ENCODE results near the gene CACNA2D4. TPM values are rescaled to one million over a fixed set of nuclear protein-coding genes. Genes with fewer than 3 reads are reported as not detected.

The CACNA2D4 gene
- total and polyA plus RNA-seq, 8 donors = 0.60 to 3.1 (median 2.0) TPM

DNA sequence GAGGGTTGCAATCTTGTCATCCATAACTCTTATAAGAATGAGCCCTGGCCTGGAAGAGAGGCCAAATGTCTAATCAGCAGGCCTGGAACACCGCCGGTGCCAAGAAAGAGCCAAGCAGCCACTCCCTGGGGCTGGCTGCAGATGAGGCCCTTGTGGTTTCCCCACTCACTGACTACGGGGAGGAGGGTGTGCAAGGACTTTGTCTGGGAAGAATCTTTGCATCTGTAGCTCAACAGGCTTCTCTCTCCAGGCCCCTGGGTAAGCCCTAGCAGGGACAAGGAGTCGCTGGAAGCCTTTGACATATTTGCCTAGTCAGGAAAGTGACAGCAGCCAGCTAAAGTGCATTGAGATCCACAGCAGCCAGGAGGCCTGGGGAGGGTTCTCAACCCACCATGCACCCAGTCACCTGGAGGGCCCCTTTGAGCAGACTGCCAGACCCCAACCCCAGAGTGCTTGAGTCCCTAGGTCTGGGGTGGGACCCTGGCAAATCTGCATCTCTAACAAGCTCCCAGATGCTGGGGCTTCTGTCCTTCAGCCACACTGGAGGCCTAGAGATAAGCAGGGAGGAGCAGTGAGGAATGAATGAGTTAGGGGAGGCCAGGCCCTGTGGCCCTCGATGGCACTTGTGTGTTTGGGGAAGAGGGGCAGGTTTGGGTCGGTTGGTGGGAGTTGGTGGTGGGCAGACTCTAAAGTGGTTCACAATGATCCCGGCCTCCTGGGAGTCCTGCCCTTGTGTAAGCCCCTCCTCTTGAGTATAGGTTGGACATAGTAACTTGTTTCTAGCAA lies 112.0 kb downstream of the CACNA2D4 start:
- Histone ChIP-seq H3K9me3 (no peaks in the 10 kb centered on the region), H3K27me3 (no peaks in the 10 kb centered on the region), H3K4me1 (no peaks in the 10 kb centered on the region), H3K36me3 (no peaks in the 10 kb centered on the region), H3K4me3 (no peak overlapping the region), H3K27ac (no peak overlapping the region)
- ATAC-seq = no peak
- TF ChIP-seq, protein P1, sequence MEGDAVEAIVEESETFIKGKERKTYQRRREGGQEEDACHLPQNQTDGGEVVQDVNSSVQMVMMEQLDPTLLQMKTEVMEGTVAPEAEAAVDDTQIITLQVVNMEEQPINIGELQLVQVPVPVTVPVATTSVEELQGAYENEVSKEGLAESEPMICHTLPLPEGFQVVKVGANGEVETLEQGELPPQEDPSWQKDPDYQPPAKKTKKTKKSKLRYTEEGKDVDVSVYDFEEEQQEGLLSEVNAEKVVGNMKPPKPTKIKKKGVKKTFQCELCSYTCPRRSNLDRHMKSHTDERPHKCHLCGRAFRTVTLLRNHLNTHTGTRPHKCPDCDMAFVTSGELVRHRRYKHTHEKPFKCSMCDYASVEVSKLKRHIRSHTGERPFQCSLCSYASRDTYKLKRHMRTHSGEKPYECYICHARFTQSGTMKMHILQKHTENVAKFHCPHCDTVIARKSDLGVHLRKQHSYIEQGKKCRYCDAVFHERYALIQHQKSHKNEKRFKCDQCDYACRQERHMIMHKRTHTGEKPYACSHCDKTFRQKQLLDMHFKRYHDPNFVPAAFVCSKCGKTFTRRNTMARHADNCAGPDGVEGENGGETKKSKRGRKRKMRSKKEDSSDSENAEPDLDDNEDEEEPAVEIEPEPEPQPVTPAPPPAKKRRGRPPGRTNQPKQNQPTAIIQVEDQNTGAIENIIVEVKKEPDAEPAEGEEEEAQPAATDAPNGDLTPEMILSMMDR (IDR thresholded peaks at IDR 0.05) = no peak
- intact Hi-C loops (cut with DNase I) = loop anchor here in 2 of 3 donors (5.0 to 10.0 kb wide), 3 partner anchors 118 to 228 kb away; no protein-coding TSS in a partner anchor
- 63 to 65% methylated on average over 7 of the region's 7 CpGs for WGBS, 2 donors
- peak in 2 of 6 donors; percentile 17 to 42 for DNase-seq
- no peak for FAIRE-seq

DNA sequence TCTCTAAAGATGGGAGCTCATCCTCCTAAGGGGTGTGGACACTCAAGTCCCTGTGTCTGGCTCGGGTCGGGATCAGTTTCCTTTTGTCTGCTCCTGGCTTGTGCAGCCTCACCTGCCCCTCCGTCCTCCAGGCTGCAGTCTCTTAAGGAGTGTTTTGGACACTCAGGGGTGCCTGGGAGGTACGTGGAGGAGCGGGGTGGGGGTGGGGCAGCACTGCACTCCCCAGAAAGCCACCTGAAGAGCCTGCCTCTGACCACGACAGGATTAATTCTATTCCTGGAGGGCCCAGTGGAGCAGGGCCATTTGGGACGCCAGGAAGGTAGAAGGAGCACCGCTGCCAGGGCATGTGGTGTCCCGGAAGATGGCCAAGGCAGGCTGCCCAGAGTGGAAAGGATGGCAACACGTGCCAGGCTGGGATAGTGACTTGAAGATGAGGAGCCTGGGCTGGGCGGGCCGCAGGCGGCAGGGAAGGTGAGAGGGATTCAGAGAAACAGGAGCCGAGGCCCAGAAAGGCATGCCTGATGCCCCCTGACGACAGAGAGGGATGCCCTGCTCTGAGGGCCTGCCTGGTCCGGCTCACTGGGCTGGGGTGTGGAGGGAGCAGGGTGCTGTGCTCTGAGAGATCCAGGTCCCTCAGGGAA lies 112.9 kb downstream of the CACNA2D4 start:
- H3K36me3 ChIP-seq = no peaks in the 10 kb centered on the region
- no peaks in the 10 kb centered on the region for H3K27me3 ChIP-seq
- FAIRE-seq (no peak), DNase-seq (peak in 2 of 6 donors; percentile 44 to 52), ATAC-seq (no peak)
- H3K4me1 ChIP-seq = no peaks in the 10 kb centered on the region
- 88 to 94% methylated on average over 15 to 16 of the region's 16 CpGs for WGBS, 2 donors
- TF ChIP-seq, protein P1 (IDR thresholded peaks at IDR 0.05) = no peak
- H3K27ac ChIP-seq = no peak overlapping the region
- H3K9me3 ChIP-seq = no peaks in the 10 kb centered on the region
- intact Hi-C loops (cut with DNase I) = loop anchor here in 2 of 3 donors (5.0 to 10.0 kb wide), 3 partner anchors 119 to 229 kb away; no protein-coding TSS in a partner anchor
- H3K4me3 ChIP-seq = no peak overlapping the region

DNA sequence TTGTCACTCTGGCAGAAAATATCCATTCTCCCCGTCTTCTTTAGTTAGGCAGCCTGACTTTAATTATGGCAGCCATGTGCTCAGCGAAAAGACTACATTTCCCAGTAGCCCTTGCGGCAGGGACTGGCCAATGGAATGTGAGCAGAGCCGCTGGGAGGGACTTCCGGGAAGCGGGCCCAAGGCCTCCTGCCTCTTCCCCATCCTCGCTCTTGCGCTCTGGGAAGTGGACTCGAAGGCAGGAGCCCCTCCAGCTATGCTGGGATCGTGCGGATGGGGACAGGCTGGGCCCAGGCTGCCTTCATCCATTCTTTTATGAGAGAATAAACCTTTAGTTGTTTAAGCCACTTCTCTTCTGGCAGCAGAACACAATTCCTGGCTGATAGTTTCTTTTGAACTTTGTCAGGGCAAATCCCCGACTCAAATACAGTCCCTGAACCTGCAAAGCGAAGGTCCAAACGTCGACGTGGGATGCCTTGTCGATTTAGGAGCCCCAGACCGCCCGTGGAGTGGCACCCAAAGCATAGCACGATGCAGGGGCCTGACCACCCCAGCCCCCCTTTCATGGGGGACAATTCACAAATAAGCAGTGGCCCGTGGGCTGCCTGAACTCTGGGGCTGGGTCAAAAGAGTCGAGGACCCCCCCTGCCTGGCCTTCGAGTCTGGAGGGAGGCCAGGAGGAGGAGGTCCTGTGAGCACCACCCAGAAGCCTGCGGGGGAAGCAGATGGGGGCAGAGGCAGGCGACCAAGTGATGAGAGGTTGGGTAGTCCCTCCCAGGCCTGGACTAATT lies 113.7 kb downstream of the CACNA2D4 start:
- WGBS, 2 donors = 68 to 69% methylated on average over 25 of the region's 25 CpGs
- Histone ChIP-seq H3K9me3 (no peaks in the 10 kb centered on the region), H3K4me1 (no peaks in the 10 kb centered on the region), H3K27ac (no peak overlapping the region), H3K27me3 (no peaks in the 10 kb centered on the region), H3K36me3 (no peaks in the 10 kb centered on the region), H3K4me3 (no peak overlapping the region)
- FAIRE-seq (peak; percentile 26), DNase-seq (peak; percentile 64 to 81 (median 69)), ATAC-seq (peak; percentile 76 to 96 (median 88))
- TF ChIP-seq, protein P1 (IDR thresholded peaks at IDR 0.05) = no peak
- intact Hi-C loops (cut with DNase I) = loop anchor here in 2 of 3 donors (5.0 to 10.0 kb wide), 3 partner anchors 120 to 230 kb away; no protein-coding TSS in a partner anchor

DNA sequence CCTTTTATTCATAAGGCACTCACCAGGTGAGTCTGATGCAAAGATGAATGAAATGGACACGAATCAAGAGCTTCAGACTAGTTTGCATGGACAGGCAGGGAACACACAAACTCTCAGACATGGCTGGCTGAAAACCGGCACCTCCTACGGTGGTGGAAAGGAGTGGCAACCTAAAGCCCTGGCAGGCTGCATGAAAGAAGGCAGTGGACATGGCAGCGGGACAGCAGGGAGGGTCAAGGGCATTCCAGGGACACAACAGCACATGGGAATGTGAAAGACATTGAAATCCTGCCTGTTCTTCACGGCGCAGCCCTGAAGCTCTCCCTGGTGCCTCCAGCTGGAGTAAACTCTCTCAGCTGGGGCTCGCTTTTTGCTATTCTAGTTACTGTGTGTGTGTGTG lies 114.7 kb downstream of the CACNA2D4 start:
- DNase-seq = peak in 1 of 6 donors; percentile 11
- TF ChIP-seq, protein P1 (IDR thresholded peaks at IDR 0.05) = no peak
- 71 to 76% methylated on average over 7 of the region's 7 CpGs for WGBS, 2 donors
- Histone ChIP-seq H3K27me3 (no peaks in the 10 kb centered on the region), H3K4me1 (no peaks in the 10 kb centered on the region), H3K27ac (no peak overlapping the region), H3K36me3 (no peaks in the 10 kb centered on the region), H3K9me3 (no peaks in the 10 kb centered on the region), H3K4me3 (no peak overlapping the region)
- no peak for FAIRE-seq
- no peak for ATAC-seq
- intact Hi-C loops (cut with DNase I) = loop anchor here in 2 of 3 donors (10.0 kb wide), 2 partner anchors 121 to 231 kb away; no protein-coding TSS in a partner anchor
